Mesenchymal stem cell (in vitro differentiated cells and primary cell): ENCODE measurements around the gene CBL.

ENCODE experiments used
- DNase-seq: peaks from one replicate; pipeline ENCODE4 v3.0.0-alpha.2; 2013
- H2AFZ ChIP-seq: one replicate; pipeline ENCODE4 v1.6.1; 2013; ENCODE audit warnings: low read depth, mild to moderate bottlenecking, control low read depth, inconsistent platforms, low read length, moderate library complexity
- H2AK5ac ChIP-seq: 2 replicates; pipeline ENCODE4 v1.6.1; 2013; ENCODE audit warnings: low read length, moderate library complexity, mild to moderate bottlenecking, inconsistent platforms; ENCODE audit not compliant: severe bottlenecking
- H2BK120ac ChIP-seq: one replicate; pipeline ENCODE4 v1.6.1; 2013; ENCODE audit warnings: low read depth, mild to moderate bottlenecking, inconsistent platforms, low read length, moderate library complexity
- H2BK12ac ChIP-seq, 2 experiments: one replicate each; pipeline ENCODE4 v1.6.1; 2013; ENCODE audit warnings: inconsistent platforms in 2 of 2, low read length in 2 of 2, mild to moderate bottlenecking in 2 of 2, moderate library complexity in 2 of 2, control low read depth in 1 of 2
- H2BK15ac ChIP-seq: one replicate; pipeline ENCODE4 v1.6.1; 2013; ENCODE audit warnings: mild to moderate bottlenecking, low read depth, inconsistent platforms; ENCODE audit not compliant: poor library complexity, severe bottlenecking
- H2BK5ac ChIP-seq: 2 replicates; pipeline ENCODE4 v1.6.1; 2013; ENCODE audit warnings: low read depth, mild to moderate bottlenecking, low read length, control low read depth, inconsistent platforms; ENCODE audit not compliant: poor library complexity, severe bottlenecking
- H3K14ac ChIP-seq, 2 experiments: one replicate each; pipeline ENCODE4 v1.6.1; 2013; ENCODE audit warnings: inconsistent platforms in 2 of 2, low read length in 2 of 2, control low read depth in 1 of 2, mild to moderate bottlenecking in 1 of 2, moderate library complexity in 1 of 2
- H3K18ac ChIP-seq, 2 experiments: one replicate each; pipeline ENCODE4 v1.6.1; 2013; ENCODE audit warnings: inconsistent platforms in 2 of 2, low read length in 2 of 2, control low read depth in 1 of 2, low read depth in 1 of 2, mild to moderate bottlenecking in 1 of 2
- H3K23ac ChIP-seq, 2 experiments: one replicate each; pipeline ENCODE4 v1.6.1; 2013; ENCODE audit warnings: inconsistent platforms in 2 of 2, low read length in 2 of 2, mild to moderate bottlenecking in 2 of 2, moderate library complexity in 2 of 2, control low read depth in 1 of 2
- H3K27ac ChIP-seq: 2 replicates; pipeline ENCODE4 v1.5.1; 2013; ENCODE audit warnings: mild to moderate bottlenecking, moderate library complexity, low read length, control low read depth, inconsistent platforms; ENCODE audit not compliant: poor library complexity, severe bottlenecking
- H3K27me3 ChIP-seq, 2 experiments: 2 replicates each; pipeline versions ENCODE4 v1.6.1 to v1.7.0; 2013; ENCODE audit warnings: low read length in 2 of 2, mild to moderate bottlenecking in 2 of 2, moderate library complexity in 2 of 2, control low read depth in 1 of 2, inconsistent platforms in 1 of 2; ENCODE audit not compliant: control insufficient read depth in 1 of 2, insufficient read depth in 1 of 2
- H3K36me3 ChIP-seq, 2 experiments: 2 replicates each; pipeline versions ENCODE4 v1.6.1 to v1.7.0; 2013; ENCODE audit warnings: low read length in 2 of 2, control low read depth in 1 of 2, inconsistent platforms in 1 of 2, low read depth in 1 of 2, mild to moderate bottlenecking in 1 of 2; ENCODE audit not compliant: insufficient read depth in 2 of 2, control insufficient read depth in 1 of 2
- H3K4ac ChIP-seq, 2 experiments: one replicate each; pipeline ENCODE4 v1.6.1; 2013; ENCODE audit warnings: inconsistent platforms in 2 of 2, low read length in 2 of 2, mild to moderate bottlenecking in 2 of 2, moderate library complexity in 2 of 2, control low read depth in 1 of 2, low read depth in 1 of 2
- H3K4me1 ChIP-seq: 2 replicates; pipeline ENCODE4 v1.6.1; 2013; ENCODE audit warnings: low read depth, low read length, control low read depth; ENCODE audit not compliant: control insufficient read depth, insufficient read depth
- H3K4me2 ChIP-seq: 2 replicates; pipeline ENCODE4 v1.6.1; 2013; ENCODE audit warnings: low read length, mild to moderate bottlenecking, inconsistent platforms; ENCODE audit not compliant: poor library complexity, severe bottlenecking
- H3K4me3 ChIP-seq, 2 experiments: 2 replicates each; pipeline versions ENCODE4 v1.5.1 to v1.7.0; 2013; ENCODE audit warnings: low read length in 2 of 2, mild to moderate bottlenecking in 2 of 2, control low read depth in 1 of 2, low read depth in 1 of 2; ENCODE audit not compliant: insufficient read depth in 1 of 2
- H3K79me1 ChIP-seq: replicated peaks from 2 replicates; pipeline ENCODE4 v1.6.1; 2013; ENCODE audit warnings: mild to moderate bottlenecking, control low read depth, low read length, inconsistent platforms; ENCODE audit not compliant: poor library complexity, severe bottlenecking
- H3K9ac ChIP-seq: 2 replicates; pipeline ENCODE4 v1.7.0; 2013; ENCODE audit warnings: mild to moderate bottlenecking, low read length, moderate library complexity
- H3K9me3 ChIP-seq: 2 replicates; pipeline ENCODE4 v1.7.0; 2013; ENCODE audit warnings: mild to moderate bottlenecking, low read length; ENCODE audit not compliant: control insufficient read depth
- H4K8ac ChIP-seq: one replicate; pipeline ENCODE4 v1.6.1; 2013; ENCODE audit warnings: inconsistent platforms, mild to moderate bottlenecking, low read length, moderate library complexity
- H4K91ac ChIP-seq: one replicate; pipeline ENCODE4 v1.6.1; 2013; ENCODE audit warnings: mild to moderate bottlenecking, low read length, inconsistent platforms
- WGBS: methylation state at CpG from one replicate; pipeline ENCODE4 v1.1.7; 2013; ENCODE audit warnings: mixed read lengths; 5-methylcytosine and 5-hydroxymethylcytosine counted together

Gene CBL

DNA sequence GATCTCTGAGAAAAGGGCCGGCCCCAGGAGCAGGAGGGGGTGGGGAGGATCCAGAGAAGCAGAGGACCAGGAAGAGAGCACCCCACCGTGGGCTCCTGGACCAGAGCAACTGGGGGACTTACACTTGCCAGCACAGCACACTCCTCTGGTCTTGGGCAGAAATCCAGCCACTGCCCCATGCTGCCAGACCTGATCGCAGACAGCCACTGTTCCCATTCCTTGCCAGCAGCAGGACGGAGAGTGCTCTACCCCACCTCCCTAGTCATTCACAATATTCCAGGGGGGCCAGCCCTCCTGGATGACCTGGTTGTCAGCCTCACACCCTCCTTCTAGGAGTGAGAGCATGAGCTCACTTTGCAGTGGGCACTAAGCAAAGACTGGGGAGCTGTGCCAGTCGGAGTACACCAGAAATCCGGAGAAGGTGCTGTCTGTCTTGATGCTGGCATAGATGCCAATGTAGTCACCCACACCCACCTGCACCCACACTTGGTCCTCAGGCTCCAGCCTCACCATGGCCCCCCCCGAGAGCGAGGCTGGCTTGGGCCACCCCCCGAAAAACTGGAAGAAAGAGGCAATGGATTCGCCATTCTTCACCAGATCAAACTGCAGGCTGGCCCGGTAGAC, 132.9 kb downstream of the CBL start:
- peak overlapping the region; percentile 64 for H4K91ac ChIP-seq
- H3K18ac ChIP-seq: peak overlapping the region; percentile 83 to 85
- no peaks in the 10 kb centered on the region for H3K9me3 ChIP-seq
- DNase-seq: peak; percentile 24
- peak overlapping the region in 1 of 2 experiments; percentile 77 for H3K4me3 ChIP-seq
- H3K27ac ChIP-seq: no peak overlapping the region
- H3K23ac ChIP-seq: peak overlapping the region in 1 of 2 experiments; percentile 9
- no peak overlapping the region for H2BK5ac ChIP-seq
- no peak overlapping the region for H2AK5ac ChIP-seq
- peak overlapping the region; percentile 39 for H2AFZ ChIP-seq
- no peak overlapping the region for H3K4me2 ChIP-seq
- peaks cover 30% of the 10 kb centered on the region for H3K79me1 ChIP-seq
- H3K14ac ChIP-seq: peak overlapping the region in 1 of 2 experiments; percentile 9
- peak overlapping the region; percentile 77 for H3K9ac ChIP-seq
- peaks cover 39% of the 10 kb centered on the region for H3K4me1 ChIP-seq
- peak overlapping the region; percentile 40 to 83 for H2BK12ac ChIP-seq
- peaks cover 15 to 17% of the 10 kb centered on the region in 2 experiments for H3K36me3 ChIP-seq
- peaks cover 18 to 48% of the 10 kb centered on the region in 2 experiments for H3K27me3 ChIP-seq
- H2BK15ac ChIP-seq: peak overlapping the region; percentile 91
- peak overlapping the region; percentile 94 for H2BK120ac ChIP-seq
- H3K4ac ChIP-seq: peak overlapping the region; percentile 19 to 58
- WGBS: 69% methylated on average over 11 of the region's 11 CpGs
- H4K8ac ChIP-seq: peak overlapping the region; percentile 92

DNA sequence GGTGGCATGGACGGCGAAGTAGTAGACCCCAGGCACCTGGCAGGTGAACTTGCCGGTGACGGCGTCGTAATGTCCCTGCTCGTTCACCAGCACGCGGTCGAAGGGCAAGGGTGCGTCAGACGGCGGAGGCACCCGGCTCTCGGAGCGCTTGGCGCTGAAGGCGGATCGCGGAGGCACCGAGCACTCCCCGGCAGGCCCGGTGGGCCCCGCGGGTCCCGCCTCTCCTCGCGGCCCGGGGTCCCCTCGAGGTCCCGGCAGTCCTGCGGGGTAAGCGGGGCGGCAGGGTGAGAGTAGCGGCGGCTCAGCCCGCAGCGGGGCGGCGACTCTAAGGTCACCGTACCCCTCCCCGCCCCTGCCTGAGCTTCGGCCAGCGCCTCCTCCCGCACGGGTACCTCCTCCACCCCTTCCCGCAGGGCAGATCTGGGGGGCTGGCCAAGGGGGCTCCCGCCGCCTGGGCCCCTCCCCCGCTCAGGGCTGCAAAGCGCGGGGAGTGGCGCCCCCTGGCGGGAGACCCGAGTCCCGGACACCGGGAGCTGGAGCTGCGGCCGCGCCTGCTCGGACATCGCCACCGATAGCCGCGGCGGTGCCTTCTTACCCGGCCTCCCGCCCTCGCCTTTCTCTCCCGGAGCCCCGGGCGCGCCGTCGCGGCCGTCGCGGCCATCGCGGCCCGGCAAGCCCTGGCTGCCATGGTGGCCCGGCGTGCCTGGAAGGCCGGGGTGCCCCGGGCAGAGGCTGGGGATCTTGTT, 133.6 kb downstream of the CBL start:
- Histone ChIP-seq H3K36me3 (peaks cover 15 to 17% of the 10 kb centered on the region in 2 experiments), H3K79me1 (peaks cover 28% of the 10 kb centered on the region), H3K14ac (peak overlapping the region in 1 of 2 experiments; percentile 50), H2BK5ac (no peak overlapping the region), H2BK15ac (peak overlapping the region; percentile 91), H3K27me3 (peaks cover 18 to 55% of the 10 kb centered on the region in 2 experiments), H2AFZ (peak overlapping the region; percentile 73), H3K23ac (peak overlapping the region in 1 of 2 experiments; percentile 55), H3K4ac (peak overlapping the region; percentile 64 to 99), H3K27ac (no peak overlapping the region), H3K4me1 (peaks cover 39% of the 10 kb centered on the region), H3K9me3 (no peaks in the 10 kb centered on the region), H2AK5ac (no peak overlapping the region), H2BK12ac (peak overlapping the region; percentile 8 to 83), H3K4me3 (peak overlapping the region; percentile 35 to 77), H3K18ac (peak overlapping the region; percentile 86 to 94), H3K9ac (peak overlapping the region; percentile 77), H3K4me2 (peak overlapping the region; percentile 70), H2BK120ac (peak overlapping the region; percentile 94), H4K91ac (peak overlapping the region; percentile 71), H4K8ac (peak overlapping the region; percentile 92)
- 9% methylated on average over 75 of the region's 86 CpGs for WGBS
- peak; percentile 66 for DNase-seq

DNA sequence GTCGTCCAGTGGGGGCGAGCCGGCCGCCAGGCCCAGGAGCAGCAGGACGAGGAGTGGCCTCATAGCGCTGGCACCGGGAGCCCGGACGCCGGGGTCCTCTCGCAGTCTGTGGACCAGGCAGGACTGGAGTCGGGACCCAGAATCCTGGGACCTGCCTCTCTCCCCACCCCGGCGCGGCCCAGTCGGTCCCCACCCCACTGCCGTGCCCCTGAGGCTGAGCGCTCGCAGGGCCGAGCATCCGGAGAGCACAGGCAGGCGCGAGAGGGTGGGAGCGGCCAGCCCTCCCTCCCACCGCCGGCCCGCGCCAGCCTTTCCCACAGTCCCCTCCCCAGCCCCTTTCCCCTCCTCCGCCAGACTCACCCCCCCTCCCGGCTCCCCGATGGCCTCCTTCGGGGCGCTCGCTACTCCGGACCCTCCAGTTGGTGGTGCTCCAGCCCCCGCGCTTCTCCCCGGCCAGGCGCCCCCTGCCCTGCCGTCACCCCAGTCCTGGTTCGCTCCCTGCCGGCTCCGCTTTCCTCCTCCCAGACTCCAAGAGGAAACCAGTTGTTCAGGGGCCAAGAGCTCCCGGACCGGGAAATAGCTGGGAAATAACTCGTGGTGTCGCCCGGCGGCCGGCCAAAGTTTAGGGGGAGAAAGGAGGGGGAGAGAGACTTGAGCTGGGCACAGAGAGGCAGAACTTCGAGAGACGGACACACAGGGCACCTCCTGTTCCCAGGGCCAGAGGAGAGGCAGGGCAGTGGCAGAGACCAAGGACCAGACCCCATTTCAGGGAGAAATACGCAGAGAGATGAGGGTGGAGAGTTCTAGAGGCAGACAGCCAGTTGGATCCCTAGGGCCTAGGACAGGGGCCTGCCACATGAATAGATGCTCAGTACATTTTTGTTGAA, 134.4 kb downstream of the CBL start, which contains the start of gene C1QTNF5:
C1QTNF5 (minus strand) TSS at position 549 of the 887 bp plus-strand sequence; CDS start at position 63, 486 bp downstream.
- Histone ChIP-seq H2AK5ac (no peak within 1 kb of the TSS), H3K4me2 (peak within 1 kb of the TSS; percentile 70), H3K27ac (no peak within 1 kb of the TSS), H3K9ac (peak within 1 kb of the TSS; percentile 77), H4K8ac (peak within 1 kb of the TSS; percentile 92), H3K36me3 (peaks cover 15 to 17% of the 10 kb centered on the region in 2 experiments), H4K91ac (peak within 1 kb of the TSS; percentile 71), H3K18ac (peak within 1 kb of the TSS; percentile 86 to 94), H2BK12ac (peak within 1 kb of the TSS; percentile 78 to 90), H3K23ac (peak within 1 kb of the TSS; percentile 34 to 55), H2AFZ (peak within 1 kb of the TSS; percentile 73), H2BK120ac (peak within 1 kb of the TSS; percentile 94), H3K27me3 (peaks cover 18 to 63% of the 10 kb centered on the region in 2 experiments), H2BK15ac (peak within 1 kb of the TSS; percentile 93), H3K4ac (peak within 1 kb of the TSS; percentile 72 to 99), H3K9me3 (no peaks in the 10 kb centered on the region), H3K4me1 (peaks cover 32% of the 10 kb centered on the region), H3K14ac (peak within 1 kb of the TSS in 1 of 2 experiments; percentile 70), H3K4me3 (peak within 1 kb of the TSS; percentile 35 to 77), H3K79me1 (peaks cover 20% of the 10 kb centered on the region), H2BK5ac (no peak within 1 kb of the TSS)
- DNase-seq: peak; percentile 74
- 4% methylated on average over 49 of the region's 53 CpGs for WGBS
